VCaP (cell line): ENCODE measurements around the gene SLC19A1.

Experiments used
- H3K27ac ChIP-seq: fragments of 450-650 bp; 2 replicates; pipeline ENCODE4 v1.5.1; 2017
- CTCF ChIP-seq: fragments of 450-650 bp; conservative IDR thresholded peaks from 2 replicates; pipeline ENCODE4 v1.5.1; 2017; ENCODE audit warnings: mild to moderate bottlenecking, moderate library complexity

Gene SLC19A1

GRCh38 chr21:45540601-45540970 lies 1.7 kb downstream of the SLC19A1 start:
- no peak for TF ChIP-seq CTCF
- H3K27ac ChIP-seq, result peak overlapping the region; percentile 90

GRCh38 chr21:45539796-45540600 lies 2.2 kb downstream of the SLC19A1 start:
- TF ChIP-seq CTCF, result no peak
- peak overlapping the region; percentile 90 for H3K27ac ChIP-seq

- peak overlapping the region; percentile 90; the same call in 1 of the 2 replicates for H3K27ac ChIP-seq
- no peak for TF ChIP-seq CTCF
Measured at GRCh38 chr21:45539046-45539795, 3.0 kb downstream of the SLC19A1 start.

- no peak for TF ChIP-seq CTCF
- H3K27ac ChIP-seq, result peak overlapping the region; percentile 18; the same call in 1 of the 2 replicates
Measured at GRCh38 chr21:45538381-45539045, 3.7 kb downstream of the SLC19A1 start.

GRCh38 chr21:45537746-45538291 lies 4.4 kb downstream of the SLC19A1 start:
- no peak for TF ChIP-seq CTCF
- no peak overlapping the region for H3K27ac ChIP-seq

- no peak overlapping the region for H3K27ac ChIP-seq
- no peak for TF ChIP-seq CTCF
Measured at GRCh38 chr21:45537111-45537745, 5.0 kb downstream of the SLC19A1 start.
